HG02884 (cell line): Measurements from ENCODE around the gene EYA3.

Experiments used
- ATAC-seq: cut with Tn5 transposase; IDR thresholded peaks from one replicate; pipeline ENCODE4 v1.9.1; 2021; ENCODE audit warnings: mild to moderate bottlenecking, moderate library complexity; ENCODE audit not compliant: unreplicated experiment

EYA3 gene

DNA sequence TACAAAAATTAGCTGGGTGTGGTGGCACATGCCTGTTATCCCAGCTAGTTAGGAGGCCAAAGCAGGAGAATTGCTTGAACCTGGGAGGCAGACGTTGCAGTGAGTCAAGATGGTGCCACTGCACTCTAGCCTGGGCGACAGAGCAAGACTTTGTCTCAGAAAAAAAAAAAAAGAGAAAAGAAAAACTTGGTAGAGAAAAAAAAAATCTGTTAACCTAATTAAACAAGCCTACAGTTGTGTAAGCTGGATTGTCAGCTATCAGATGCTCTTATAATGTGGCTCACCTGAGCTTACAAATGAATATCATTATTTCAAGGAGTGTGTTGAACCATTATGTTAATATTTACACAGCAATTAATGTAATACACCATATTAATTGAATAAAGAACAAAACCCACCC, 26.4 kb upstream of the EYA3 start:
- no peak for ATAC-seq

DNA sequence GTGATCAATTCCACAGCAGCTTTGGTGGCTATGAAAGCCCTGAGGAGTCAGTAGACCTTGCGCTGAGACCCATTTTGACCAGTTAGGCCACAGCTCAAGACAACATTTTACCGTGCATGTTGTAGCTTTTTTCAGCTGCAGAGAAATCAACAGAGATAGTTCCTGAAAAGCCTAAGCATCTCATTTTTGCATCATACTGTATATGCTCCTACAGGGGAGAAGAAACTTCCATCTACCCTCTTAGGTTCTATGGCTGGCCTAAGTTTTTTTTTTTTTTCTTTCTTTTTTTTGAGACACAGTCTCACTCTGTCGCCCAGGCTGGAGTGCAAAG, 24.8 kb upstream of the EYA3 start:
- ATAC-seq = no peak

DNA sequence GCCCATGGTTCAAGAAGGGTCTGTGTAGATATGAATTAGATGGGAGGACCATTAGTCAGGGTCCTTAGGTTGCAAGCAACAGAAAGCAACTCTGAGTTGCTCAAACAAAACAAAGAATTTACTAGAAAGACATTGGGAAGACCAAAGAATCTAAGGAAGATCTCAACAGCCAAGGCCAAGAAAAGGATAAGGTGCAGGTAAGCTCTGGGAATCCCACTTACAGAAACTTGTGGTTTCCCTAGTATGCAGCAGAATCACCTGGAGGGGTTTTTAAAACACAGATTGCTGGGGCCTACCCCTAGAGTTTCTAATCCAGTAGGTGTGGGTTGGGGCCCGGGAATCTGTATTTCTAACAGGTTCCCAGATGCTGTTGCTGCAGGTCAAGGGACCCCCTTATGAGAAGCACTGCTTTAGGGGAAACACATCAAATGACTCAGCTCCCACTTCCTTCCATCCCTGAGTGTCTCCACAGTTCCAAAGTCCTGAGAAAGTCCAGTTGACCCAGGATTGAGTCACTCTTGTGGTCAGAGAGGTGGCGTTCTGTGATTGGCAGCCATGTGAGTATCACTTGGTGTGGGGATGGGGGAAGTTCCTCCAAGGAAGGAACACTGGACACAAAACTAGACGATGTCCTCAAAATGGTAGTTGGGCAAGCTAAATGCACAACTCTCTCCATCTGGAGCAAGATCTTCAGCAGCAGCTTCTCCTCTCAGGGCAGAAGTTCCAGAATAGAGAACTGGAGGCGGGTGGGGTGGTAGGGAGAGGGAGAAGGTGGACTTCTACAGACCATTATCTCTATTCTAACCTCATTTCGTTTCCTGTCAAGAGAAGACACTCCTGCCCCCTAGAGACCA, 24.2 kb upstream of the EYA3 start:
- no peak for ATAC-seq

DNA sequence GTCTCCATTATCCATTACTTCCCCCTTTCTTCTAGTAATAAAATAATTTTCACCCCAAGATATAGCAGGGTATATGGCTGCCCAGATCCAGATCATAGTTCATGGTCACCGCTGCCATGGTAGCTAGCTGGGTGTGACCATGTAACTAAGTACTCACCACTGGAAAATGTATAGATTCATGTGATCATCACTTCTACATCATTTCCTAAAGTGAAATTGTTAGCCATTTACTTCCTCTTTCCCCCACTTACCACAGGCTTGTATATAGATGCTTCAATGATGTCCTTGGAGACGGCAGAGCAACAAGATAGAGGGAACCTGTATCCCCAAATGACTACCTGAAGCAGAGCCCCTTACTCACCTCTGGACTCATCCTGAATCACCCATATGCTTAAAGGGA, 22.7 kb upstream of the EYA3 start:
- no peak for ATAC-seq

DNA sequence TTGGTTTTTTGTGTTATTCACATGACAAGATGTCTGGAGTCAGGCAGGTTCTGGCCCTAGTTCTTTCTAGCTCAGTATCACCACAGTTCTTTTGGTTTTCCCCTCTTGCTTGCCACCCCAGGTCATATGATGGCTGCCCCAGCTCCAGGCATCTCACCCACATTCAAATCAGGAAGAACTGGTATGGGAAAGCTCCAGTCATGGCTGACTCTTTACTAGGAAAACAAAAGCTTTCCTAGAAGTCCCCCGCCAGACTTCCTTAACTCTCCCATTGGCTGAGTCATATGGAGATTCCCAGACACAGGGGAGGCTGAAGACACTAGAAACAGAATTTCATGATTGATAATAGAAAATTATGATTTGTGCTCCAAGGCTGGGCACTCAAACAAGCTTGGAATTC, 22.1 kb upstream of the EYA3 start:
- ATAC-seq = no peak

DNA sequence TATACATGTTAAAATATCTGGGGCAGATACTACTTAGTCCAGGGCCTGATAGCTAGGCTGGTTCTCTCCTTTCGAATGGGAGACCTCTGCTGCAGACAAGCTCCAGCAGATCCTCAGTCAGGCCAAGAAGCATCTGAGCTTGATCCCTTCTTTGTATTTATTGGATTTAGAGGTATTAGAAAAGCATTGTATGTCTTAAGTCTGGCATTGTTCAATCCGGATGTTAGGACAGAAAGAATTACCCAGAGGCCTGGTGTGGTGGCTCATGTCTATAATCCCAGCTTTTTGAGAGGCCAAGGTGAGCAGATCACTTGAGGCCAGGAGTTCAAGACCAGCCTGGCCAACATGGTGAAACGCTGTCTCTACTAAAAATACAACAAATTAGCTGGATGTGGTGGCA, 21.2 kb upstream of the EYA3 start:
- ATAC-seq = no peak

DNA sequence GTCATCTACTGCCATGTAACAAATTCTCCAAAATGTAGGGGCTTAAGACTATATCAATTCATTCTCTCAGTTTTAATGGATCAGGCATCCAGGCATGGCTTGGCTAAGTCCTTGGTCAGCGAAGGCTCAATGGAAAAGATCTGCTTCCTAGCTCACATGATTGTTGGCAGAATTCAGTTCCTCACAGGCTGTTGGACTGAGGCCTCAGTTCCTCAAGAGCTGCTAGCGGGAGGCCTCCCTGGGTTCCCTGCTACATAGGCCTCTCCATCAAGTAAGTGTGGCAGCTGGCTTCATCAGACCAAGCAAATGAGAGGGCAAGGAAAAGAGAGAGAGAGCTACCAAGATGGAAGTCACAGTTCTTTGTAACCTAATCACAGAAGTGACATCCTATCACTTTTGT, 19.6 kb upstream of the EYA3 start:
- ATAC-seq = no peak

DNA sequence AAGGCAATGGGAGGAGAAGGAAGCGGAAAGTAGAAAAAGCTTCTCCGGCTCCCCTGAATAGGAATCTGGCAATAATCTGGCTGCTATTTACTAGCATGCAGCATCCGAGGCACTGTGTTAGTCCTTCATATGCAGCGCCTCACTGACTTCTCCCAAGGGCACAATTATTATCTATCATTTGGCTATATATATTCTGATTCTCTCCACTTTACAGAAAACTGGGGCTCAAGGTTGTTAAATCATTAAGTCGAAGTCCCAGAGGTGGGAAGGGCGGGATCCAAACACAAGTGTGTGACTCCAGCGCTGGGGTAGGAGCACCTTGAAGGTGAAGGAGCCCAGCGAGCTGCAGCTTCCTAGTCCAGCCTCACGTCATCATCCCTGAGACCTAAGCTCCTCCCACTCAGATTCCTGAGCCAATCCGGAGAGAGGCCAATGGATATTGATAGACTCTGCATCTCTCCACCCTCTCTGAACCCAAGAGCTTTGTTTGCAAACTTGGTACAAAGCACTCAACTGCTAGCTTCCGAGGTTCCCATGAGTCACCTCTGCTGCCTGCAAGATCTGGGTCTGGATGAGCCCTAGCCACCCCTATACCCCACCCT, 16.6 kb upstream of the EYA3 start:
- no peak for ATAC-seq

DNA sequence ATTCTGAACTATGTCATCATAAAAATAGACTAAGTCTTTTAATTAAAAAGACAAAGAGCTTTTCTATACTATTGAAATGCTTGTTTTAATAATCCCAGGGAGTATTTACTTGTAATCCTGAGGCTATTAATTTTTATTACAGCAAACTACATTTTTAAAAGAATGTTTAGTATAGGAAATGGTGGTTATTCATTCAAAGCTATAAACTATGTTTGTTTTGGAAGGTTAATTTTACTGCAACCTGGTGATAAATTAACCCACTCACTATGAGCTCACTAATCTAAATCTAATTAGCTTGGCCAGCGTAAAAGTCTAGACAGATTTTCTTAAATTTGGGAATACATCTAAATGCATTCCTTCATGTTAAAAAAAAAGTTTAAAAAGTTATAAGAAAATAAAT, 13.8 kb upstream of the EYA3 start:
- no peak for ATAC-seq

DNA sequence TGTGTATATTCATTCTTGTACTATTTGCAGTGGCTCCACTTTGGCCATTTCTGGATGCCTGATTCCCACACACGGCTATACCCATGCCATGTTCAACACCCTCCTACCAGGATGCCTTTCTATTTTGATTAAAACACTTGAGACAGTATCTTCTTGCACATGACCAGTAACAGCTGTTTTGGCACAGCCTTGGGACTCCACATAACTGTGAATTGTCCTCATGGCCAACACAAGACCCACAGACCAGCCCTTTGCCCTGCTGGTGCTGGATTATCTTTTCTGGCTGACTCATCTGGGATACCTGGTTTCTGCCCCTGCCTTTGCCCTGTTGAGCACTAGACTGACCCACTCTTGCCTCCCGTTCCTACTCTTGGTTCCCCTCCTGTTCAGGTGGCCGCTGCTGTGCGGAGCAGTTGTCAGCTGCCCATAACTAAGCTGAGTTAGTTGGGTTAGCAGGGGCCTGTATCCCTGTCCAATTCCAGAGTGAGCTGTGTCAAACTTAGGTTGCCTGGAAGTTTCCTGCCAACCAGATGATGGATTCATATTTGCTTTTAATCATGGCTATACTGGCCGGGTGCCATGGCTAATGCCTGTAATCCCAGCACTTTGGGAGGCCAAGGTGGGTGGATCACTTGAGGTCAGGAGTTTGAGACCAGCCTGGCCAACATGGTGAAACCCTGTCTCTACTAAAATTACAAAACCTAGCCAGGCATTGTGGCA, 10.8 kb upstream of the EYA3 start:
- ATAC-seq = no peak

DNA sequence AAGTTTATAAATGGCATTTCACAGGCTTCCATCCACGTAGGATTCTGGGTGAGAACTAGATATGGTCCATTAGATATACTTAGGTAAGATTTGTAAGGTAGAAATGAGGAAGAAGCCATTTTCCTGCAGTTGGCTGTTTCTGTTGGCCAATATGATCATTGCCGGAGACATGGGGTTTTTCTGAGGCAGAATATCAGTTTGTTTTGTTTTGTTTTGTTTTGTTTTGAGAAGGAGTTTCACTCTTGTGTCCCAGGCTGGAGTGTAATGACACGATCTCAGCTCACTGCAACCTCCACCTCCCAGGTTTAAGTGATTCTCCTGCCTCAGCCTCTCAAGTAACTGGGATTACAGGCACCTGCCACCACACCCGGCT, 8.7 kb upstream of the EYA3 start:
- ATAC-seq = no peak

DNA sequence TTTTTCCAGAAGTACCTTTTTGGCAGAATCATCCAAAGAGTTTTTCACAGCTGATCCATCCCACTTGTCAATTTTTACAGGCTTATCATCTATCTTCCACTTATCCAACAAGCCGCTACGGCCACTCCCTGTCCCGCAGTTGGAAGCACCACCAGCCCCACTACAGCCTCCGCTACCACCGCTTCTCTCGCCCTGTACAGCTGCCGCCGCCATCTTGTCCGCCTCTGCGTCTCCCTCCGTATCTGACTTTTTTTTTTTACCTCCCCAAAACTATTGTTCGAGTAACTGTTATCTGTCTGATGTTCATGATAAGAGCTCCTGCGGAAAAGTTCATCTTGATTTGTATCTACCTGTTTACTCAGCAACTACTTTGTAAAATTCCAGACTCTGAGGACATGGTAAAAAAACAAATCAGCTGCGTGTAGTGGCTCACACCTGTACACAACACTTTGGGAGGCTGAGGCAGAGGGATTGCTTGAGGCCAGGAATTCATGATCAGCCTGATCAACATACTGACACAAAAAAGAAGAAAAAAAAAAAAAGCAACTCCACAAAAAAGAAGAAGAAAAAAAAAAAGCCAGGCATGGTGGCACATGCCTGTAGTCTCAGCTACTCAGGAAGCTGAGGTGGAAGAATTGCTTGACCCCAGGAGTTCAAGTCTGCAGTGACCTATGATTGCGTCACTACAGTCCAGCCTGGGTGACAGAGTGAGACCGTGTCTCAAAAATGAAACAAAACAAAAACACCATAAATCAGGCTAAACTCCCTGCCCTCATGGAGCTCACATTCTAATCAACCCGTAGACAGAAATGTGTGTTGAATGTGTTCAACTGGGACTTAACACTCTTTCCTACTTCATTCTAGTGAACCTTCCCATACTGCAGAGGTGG, 8.0 kb upstream of the EYA3 start:
- no peak for ATAC-seq

DNA sequence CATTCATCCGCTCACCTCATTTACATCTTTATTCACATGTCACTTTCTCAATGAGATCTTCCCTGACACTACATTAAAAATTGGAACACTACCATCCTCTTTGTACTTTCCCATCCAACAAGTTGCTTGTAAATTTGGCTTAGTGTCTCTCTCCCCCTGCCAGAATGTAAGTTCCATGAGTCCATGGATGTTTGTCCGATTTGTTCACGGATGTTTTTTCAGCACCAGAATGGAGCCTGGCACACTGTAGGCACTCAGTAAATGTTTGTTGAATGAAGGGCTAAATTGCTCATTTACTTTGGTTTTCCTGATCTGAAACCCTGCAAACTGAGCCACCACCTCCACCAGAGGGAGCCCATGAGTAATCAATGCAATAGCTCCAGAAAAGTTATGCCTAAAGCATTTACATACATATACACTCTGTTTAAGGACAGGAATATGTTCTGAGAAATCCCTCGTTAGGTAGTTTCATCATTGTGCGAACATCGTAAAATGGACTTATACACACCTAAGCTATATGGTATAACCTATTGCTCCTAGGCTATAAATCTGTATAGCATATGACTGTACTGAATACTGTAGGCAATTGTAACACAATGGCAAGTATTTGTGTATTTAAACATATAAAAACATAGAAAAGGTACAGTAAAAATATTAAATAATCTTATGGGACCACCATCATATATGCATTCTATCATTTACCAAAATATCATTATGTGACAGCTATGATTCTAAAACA, 2.8 kb upstream of the EYA3 start:
- no peak for ATAC-seq

DNA sequence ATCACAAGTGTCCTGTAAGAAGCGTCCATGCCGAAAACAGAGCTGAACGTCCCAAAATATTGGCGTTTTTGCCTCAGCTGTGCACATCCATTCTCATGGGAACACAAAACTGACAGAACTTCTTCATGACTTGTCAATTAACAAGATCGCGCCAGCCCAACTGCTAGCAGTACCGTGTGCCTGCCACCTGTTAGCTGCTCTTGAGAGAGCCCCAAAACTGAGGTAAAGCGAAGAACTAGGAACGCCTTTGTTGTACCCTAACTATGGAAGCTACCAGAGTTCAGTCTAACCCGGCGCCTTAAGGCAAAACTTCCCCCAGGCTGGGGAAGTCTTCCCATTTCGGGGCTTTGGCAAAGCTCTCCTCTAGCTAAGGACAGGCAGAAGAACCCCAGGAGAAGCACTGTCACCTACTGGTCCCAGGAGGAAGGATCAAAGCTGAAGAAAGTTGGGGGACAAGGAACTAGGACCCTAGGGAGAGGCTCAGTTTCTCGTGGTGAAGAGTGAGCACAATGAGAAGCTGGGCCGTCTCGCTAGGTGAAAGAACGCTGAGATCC, 719 bp downstream of the EYA3 start:
- no peak for ATAC-seq

DNA sequence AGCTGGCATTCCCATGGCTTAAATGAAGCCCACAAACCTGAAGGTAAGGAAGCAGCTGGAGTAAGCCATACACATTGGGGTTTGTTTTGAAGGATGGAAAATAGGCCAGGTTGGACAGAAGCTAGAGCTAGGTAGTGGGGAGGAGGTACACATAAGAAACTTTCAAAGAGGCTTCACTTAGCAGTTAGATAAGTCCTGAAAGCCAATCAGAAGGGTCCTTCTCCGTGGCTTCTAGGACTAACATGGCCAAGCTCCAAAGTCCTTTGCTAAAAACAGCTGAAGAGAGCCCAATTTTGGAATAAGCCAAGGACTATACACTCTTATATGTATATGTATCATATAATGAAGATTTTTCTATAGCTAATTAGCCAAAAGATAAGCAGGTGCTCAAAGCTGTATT, 1.8 kb downstream of the EYA3 start:
- no peak for ATAC-seq

DNA sequence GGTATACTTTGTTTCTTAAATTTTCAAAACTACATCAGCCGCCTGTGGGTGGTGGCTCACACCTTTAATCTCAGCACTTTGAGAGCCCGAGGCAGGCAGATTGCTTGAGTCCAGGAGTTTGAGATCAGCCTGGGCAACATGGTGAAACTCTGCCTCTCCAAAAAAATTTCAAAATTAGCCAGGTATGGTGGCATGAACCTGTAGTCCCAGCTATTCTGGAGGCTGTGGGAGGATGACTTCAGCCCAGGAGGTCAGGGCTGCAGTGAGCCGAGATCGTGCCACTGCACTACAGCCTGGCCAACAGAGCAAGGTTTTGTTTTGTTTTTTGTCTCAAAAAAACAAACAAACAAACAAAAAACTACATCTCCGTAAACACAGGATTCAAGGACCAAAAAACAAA, 3.3 kb downstream of the EYA3 start:
- no peak for ATAC-seq

DNA sequence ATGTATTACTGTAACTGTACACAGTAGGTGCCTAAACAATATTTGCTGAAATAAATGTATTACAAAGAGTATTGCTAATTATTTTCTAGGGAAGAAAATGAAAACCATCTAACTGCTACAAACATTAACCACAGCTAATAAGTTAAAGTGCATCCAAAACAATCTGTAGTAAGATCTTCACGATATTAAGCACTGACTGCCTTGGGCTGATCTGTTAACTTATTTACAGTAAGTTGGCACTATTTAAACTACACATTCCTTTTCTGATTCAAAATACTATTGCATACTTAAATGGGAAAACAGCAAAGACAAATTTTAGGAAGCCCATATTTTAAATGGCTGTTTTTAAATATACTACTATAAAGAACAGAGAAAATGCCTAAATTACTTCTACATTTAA, 4.5 kb downstream of the EYA3 start:
- no peak for ATAC-seq

DNA sequence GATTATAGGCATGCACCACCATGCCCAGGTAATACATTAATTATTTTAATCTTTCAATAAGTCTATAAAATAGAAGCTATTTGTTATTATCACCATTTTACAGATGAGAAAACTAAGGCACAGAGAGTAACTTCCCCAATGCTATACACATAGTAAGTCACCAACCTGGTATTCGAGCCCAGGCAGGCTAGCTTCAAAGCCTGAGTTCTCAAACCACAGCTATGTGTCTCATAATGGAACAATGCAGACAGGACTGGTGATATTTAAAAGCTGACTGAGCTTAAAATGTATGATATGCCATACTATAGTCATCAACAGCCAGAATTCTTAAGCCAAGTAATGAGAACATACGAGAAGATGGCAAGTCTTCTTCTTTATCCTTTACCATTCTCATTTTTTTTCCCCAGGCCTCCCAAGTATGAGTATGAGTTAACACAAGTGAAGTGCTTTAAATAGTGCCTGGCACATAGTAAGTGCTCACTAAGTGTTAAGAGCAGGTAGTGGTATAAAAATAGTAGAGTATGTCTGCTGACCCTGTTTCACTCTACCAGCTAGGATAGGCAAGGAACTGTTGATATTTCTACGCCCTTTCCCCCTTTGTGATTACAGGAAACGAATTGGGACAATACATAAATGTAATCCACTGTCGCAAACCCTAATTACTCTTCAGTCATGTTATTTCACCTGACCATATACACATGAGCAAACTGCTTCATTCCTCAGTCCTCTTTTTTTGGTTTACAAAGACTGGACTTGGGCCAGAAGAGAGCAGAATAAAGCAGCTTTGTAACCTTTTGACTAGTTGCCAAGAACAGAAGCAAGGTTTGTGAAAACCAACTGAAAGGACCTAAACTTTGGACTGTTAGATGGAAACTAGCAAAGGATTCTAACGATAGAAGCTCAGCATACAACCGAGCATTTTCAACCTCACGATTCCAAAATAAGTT, 9.5 kb downstream of the EYA3 start:
- ATAC-seq = no peak

DNA sequence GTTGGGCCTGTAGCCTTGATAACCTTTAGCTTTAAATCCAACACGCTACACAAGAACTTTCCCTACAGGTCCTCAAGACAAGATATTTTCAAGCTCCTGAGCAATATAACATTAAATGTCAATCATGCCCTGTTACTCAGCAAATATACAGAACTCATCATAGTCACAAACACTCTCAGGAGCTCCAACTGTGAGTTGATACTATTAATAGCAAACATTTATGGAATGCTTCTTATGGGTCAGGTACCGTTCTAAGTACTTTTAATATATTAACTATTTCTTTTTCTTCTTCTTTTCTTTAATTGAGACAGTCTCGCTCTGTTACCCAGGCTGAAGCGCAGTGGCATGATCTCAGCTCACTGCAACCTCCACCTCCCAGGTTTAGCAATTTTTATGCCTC, 10.1 kb downstream of the EYA3 start:
- no peak for ATAC-seq
